ENCODE measurements around the gene PTPRA.

The PTPRA gene

GRCh38 chr20:2902818-2903217 is 29.5 kb downstream of the PTPRA start:
- no peak for DNase-seq (ENCODE audit: low read depth, low spot score)
- TF ChIP-seq, protein P1, sequence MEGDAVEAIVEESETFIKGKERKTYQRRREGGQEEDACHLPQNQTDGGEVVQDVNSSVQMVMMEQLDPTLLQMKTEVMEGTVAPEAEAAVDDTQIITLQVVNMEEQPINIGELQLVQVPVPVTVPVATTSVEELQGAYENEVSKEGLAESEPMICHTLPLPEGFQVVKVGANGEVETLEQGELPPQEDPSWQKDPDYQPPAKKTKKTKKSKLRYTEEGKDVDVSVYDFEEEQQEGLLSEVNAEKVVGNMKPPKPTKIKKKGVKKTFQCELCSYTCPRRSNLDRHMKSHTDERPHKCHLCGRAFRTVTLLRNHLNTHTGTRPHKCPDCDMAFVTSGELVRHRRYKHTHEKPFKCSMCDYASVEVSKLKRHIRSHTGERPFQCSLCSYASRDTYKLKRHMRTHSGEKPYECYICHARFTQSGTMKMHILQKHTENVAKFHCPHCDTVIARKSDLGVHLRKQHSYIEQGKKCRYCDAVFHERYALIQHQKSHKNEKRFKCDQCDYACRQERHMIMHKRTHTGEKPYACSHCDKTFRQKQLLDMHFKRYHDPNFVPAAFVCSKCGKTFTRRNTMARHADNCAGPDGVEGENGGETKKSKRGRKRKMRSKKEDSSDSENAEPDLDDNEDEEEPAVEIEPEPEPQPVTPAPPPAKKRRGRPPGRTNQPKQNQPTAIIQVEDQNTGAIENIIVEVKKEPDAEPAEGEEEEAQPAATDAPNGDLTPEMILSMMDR (IDR thresholded peaks at IDR 0.05; ENCODE audit: low read depth, low read length) = no peak
- in situ Hi-C loops (cut with HindIII; ENCODE audit: low sequenced_read_pairs) = no loop called here
- no peak overlapping the region for H3K4me3 ChIP-seq (ENCODE audit: low read depth, low read length)

DNA sequence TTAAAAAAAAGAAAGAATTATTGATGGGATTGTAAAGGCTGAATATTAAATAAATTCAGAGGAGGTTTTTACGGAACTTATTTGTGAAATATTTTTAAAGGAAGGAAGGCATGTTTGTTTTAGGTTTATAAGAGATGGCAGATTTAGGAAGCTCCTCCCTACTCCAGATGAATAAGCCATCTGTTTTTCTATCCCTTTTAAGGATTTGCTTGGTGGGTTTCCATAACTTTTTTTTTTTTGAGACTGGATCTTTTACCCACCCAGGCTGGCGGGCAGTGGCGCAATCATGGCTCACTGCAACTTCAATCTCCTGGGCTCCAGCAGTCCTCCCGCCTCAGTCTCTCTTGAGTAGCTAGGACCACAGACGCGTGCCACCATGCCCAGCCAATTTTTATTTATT is 30.4 kb downstream of the PTPRA start:
- no peak overlapping the region for H3K4me3 ChIP-seq (ENCODE audit: low read depth, low read length)
- TF ChIP-seq, protein P1 (IDR thresholded peaks at IDR 0.05; ENCODE audit: low read depth, low read length) = no peak
- in situ Hi-C loops (cut with HindIII; ENCODE audit: low sequenced_read_pairs) = no loop called here
- DNase-seq (ENCODE audit: low read depth, low spot score) = no peak

GRCh38 chr20:2907519-2907918 is 34.2 kb downstream of the PTPRA start:
- no peak overlapping the region for H3K4me3 ChIP-seq (ENCODE audit: low read depth, low read length)
- in situ Hi-C loops (cut with HindIII; ENCODE audit: low sequenced_read_pairs) = no loop called here
- TF ChIP-seq, protein P1 (IDR thresholded peaks at IDR 0.05; ENCODE audit: low read depth, low read length) = no peak
- no peak for DNase-seq (ENCODE audit: low read depth, low spot score)

DNA sequence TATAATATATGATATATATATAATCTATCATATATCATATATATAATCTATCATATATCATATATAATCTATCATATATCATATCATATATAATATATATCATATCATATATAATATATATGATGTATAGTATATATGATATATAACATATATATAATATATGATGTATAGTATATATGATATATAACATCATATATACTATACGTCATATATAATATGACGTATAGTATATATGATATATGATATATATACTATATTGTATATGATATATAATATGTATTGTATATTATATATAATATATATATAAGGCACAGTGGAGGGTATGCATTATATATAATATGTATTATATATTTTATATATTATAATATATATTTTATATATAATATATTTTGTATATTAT is 36.7 kb downstream of the PTPRA start:
- TF ChIP-seq, protein P1 (IDR thresholded peaks at IDR 0.05; ENCODE audit: low read depth, low read length) = no peak
- DNase-seq (ENCODE audit: low read depth, low spot score) = no peak
- in situ Hi-C loops (cut with HindIII; ENCODE audit: low sequenced_read_pairs) = no loop called here
- H3K4me3 ChIP-seq (ENCODE audit: low read depth, low read length) = no peak overlapping the region

DNA sequence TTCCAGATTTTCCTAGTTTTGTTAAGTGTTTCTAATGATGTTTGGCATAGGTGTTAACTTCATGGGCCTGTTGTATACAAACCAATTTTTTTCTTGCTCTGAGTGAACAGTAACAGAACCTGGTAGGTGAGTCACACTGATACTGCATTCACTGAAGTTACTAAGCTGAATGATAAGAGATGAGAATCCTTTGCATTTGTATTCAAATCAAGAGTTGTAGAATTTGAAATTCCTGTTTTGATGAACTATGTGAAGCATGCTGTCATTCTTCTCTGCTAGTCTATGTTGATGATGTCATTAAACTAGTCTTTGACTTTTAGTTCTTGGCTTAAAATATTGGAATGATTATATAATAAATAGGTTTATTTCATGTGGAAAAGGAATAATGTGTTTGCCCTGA is 37.9 kb downstream of the PTPRA start:
- H3K4me3 ChIP-seq (ENCODE audit: low read depth, low read length) = no peak overlapping the region
- in situ Hi-C loops (cut with HindIII; ENCODE audit: low sequenced_read_pairs) = no loop called here
- DNase-seq (ENCODE audit: low read depth, low spot score) = no peak
- TF ChIP-seq, protein P1 (IDR thresholded peaks at IDR 0.05; ENCODE audit: low read depth, low read length) = no peak

- H3K4me3 ChIP-seq (ENCODE audit: low read depth, low read length) = no peak overlapping the region
- in situ Hi-C loops (cut with HindIII; ENCODE audit: low sequenced_read_pairs) = no loop called here
- DNase-seq (ENCODE audit: low read depth, low spot score) = peak; percentile 19
- TF ChIP-seq, protein P1 (IDR thresholded peaks at IDR 0.05; ENCODE audit: low read depth, low read length) = peak; percentile 14
These were observed 40.9 kb downstream of the PTPRA start for GRCh38 chr20:2914160-2914559.

- no peak for DNase-seq (ENCODE audit: low read depth, low spot score)
- in situ Hi-C loops (cut with HindIII; ENCODE audit: low sequenced_read_pairs) = no loop called here
- TF ChIP-seq, protein P1 (IDR thresholded peaks at IDR 0.05; ENCODE audit: low read depth, low read length) = no peak
- H3K4me3 ChIP-seq (ENCODE audit: low read depth, low read length) = no peak overlapping the region
These were observed 44.0 kb downstream of the PTPRA start for GRCh38 chr20:2917266-2917665.

Measured in astrocyte of the spinal cord (primary cell).